Type B pancreatic cell (in vitro differentiated cells): ENCODE data around the gene PDE4DIP. TPM values are rescaled to one million over a fixed set of nuclear protein-coding genes. Genes with fewer than 3 reads are reported as not detected.
"Not testable (repeated sequence)": the region's sequence is repeated elsewhere in the genome, so short reads cannot be mapped to it uniquely, and the experiment has no call there.

Experiments
- DNase-seq: peaks from one replicate; pipeline ENCODE4 v3.0.0; 2021; ENCODE audit warnings: mixed read lengths; ENCODE audit not compliant: unreplicated experiment; ENCODE audit errors: extremely low spot score
- H3K27ac Mint-ChIP-seq: 2 replicates; pipeline ENCODE4 v1.8.0; 2021; ENCODE audit warnings: mild to moderate bottlenecking, mixed read lengths
- H3K27me3 Mint-ChIP-seq: 2 replicates; pipeline ENCODE4 v1.8.0; 2021; ENCODE audit warnings: mixed read lengths
- H3K36me3 Mint-ChIP-seq: 2 replicates; pipeline ENCODE4 v1.8.0; 2021; ENCODE audit warnings: mixed read lengths
- H3K4me1 Mint-ChIP-seq: one replicate; pipeline ENCODE4 v1.8.0; 2021; ENCODE audit warnings: mixed read lengths; ENCODE audit not compliant: unreplicated experiment
- H3K4me3 Mint-ChIP-seq: 2 replicates; pipeline ENCODE4 v1.8.0; 2021; ENCODE audit warnings: mild to moderate bottlenecking, mixed read lengths
- H3K9me3 Mint-ChIP-seq: 2 replicates; pipeline ENCODE4 v1.8.0; 2021; ENCODE audit warnings: mixed read lengths
- CTCF ChIP-seq: fragments of 200-600 bp; sonication (generic); conservative IDR thresholded peaks from 2 replicates; pipeline ENCODE4 v1.5.0; 2021; ENCODE audit warnings: antibody characterized with exemption, mild to moderate bottlenecking
- total RNA-seq: library from RNA; stranded (reverse); gene quantifications from 2 replicates; pipeline ENCODE4 v1.2.1, GENCODE V29; 2021; ENCODE audit warnings: low replicate concordance

Gene PDE4DIP
- total RNA-seq, 1 donor from 2014 or later = 42.8 TPM

GRCh38 chr1:148918836-148919447 is 74.7 kb downstream of the PDE4DIP start:
- H3K4me3 Mint-ChIP-seq, DNase-seq, H3K27ac Mint-ChIP-seq, H3K9me3 Mint-ChIP-seq, H3K27me3 Mint-ChIP-seq, H3K36me3 Mint-ChIP-seq, H3K4me1 Mint-ChIP-seq: not testable (repeated sequence)

- H3K4me1 Mint-ChIP-seq, H3K27me3 Mint-ChIP-seq, H3K36me3 Mint-ChIP-seq, DNase-seq, H3K27ac Mint-ChIP-seq, H3K9me3 Mint-ChIP-seq, H3K4me3 Mint-ChIP-seq: not testable (repeated sequence)
Observed at GRCh38 chr1:148921047-148921446, 76.8 kb downstream of the PDE4DIP start.

DNA sequence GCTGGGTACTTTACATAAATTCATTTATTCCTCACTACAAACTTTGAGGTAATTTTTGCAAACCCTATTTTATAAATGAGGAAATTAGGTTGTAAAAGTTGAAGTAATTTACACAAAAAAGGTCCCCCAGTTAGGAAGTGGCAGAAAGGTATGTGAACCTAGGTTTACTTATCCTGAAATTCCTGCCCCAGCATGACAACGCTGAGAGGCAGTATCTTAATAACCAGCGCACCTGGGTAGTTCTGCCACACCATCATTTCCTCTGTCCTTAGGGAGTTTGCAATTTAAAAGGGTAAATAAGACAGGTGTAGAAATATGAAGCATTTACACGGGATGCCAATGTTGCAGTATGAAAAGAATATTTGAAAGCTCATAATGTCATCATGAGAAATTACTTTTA is 79.6 kb downstream of the PDE4DIP start:
- not testable (repeated sequence) for H3K4me3 Mint-ChIP-seq, DNase-seq, H3K27ac Mint-ChIP-seq, H3K27me3 Mint-ChIP-seq, H3K9me3 Mint-ChIP-seq, H3K36me3 Mint-ChIP-seq, H3K4me1 Mint-ChIP-seq

- not testable (repeated sequence) for H3K36me3 Mint-ChIP-seq, H3K4me3 Mint-ChIP-seq, H3K4me1 Mint-ChIP-seq, H3K27ac Mint-ChIP-seq, H3K27me3 Mint-ChIP-seq, H3K9me3 Mint-ChIP-seq, DNase-seq
Observed at GRCh38 chr1:148927645-148928044, 83.4 kb downstream of the PDE4DIP start.

- H3K4me3 Mint-ChIP-seq, H3K9me3 Mint-ChIP-seq, H3K27ac Mint-ChIP-seq, H3K27me3 Mint-ChIP-seq, H3K4me1 Mint-ChIP-seq, DNase-seq, H3K36me3 Mint-ChIP-seq: not testable (repeated sequence)
Observed at GRCh38 chr1:148929253-148929652, 85.0 kb downstream of the PDE4DIP start.

DNA sequence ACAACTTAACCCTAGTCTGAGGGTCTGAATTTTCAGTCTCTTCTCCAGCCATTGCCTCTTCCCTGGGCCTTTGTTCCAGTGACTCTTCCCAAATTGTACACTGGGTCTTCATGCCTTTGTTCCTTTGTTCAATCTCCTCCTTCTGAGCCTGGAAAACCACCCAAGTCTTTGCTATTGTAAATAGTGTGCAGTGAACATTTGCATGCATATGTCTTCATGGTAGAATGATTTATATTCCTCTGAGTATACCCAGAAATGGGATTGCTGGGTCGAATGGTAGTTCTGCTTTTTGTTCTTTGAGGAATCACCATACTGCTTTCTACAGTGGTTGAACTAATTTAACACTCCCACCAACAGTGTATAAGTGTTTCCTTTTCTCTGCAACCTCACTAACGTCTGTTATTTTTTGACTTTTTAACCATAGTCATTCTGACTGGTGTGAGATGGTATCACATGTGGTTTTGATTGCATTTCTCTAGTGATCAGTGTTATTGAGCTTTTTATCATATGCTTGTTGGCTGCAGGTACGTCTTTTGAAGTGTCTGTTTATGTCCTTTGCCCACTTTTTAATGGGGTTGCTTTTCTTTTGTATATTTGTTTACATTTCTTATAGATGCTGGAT is 91.3 kb downstream of the PDE4DIP start:
- not testable (repeated sequence) for DNase-seq, H3K36me3 Mint-ChIP-seq, H3K4me1 Mint-ChIP-seq

DNA sequence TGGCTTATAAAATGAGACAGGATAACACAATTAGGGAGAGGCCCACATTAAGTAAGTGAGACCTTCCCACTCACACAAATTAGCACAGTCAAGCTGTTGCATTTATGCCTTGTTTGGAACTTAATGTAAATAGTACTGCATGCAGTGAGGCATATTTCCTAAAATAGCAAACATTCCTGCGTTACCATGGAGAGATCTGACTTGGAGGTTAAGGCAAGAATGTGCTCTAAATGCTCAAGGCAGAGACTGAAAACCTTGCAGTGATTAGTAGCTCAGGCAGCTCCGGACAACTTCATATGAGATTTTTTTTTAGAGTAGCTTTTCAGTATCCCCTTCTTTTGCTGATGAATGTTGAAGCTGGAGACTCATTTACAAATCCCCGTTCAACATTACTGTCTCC is 98.7 kb downstream of the PDE4DIP start:
- H3K4me3 Mint-ChIP-seq = not testable (repeated sequence)

More for the DNA sequence above, 91.3 kb downstream of the PDE4DIP start:
- H3K27ac Mint-ChIP-seq, H3K27me3 Mint-ChIP-seq, H3K4me3 Mint-ChIP-seq, H3K9me3 Mint-ChIP-seq: not testable (repeated sequence)

DNA sequence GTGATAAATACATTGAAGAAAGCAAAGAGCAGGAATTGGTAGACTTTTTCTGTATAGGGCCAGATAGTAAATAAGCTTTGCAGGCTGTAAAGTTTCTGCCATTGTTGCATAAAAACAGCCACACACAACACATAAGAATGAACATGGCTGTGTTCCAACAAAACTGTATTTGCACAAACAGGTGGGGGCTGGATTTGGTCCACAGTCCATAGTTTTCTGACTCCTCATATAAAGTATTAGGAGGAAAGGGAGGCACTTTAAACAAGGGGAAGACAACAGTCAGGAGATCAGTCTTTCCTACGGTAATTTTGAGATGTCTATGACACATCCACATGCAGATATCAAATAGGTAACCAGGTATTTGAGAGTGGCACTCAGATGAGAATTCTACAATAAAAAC is 100.9 kb downstream of the PDE4DIP start:
- H3K9me3 Mint-ChIP-seq, H3K27ac Mint-ChIP-seq, H3K4me1 Mint-ChIP-seq, H3K4me3 Mint-ChIP-seq, DNase-seq, H3K27me3 Mint-ChIP-seq, H3K36me3 Mint-ChIP-seq: not testable (repeated sequence)

More for the DNA sequence above, 98.7 kb downstream of the PDE4DIP start:
- not testable (repeated sequence) for H3K9me3 Mint-ChIP-seq, H3K27me3 Mint-ChIP-seq, H3K36me3 Mint-ChIP-seq, DNase-seq, H3K27ac Mint-ChIP-seq, H3K4me1 Mint-ChIP-seq

DNA sequence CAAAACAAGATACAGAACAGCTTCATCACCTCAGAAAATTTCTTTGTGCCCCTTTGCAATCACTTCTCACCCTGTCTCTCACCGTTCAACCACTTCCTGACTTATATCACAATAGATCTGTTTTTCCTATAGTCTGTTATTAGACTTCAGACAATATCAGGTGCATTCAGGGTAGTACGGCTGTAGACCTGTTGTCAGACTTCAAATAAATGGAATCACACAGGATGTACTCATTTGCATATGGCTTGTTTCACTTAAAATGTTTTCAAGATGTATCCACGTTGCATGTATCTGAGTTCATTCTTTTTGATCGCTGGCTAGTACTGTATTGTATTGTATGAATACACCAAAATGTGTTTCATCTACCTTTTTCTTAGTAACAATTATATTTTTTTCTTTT is 104.5 kb downstream of the PDE4DIP start:
- H3K4me3 Mint-ChIP-seq, H3K4me1 Mint-ChIP-seq, H3K36me3 Mint-ChIP-seq, H3K27ac Mint-ChIP-seq, DNase-seq, H3K9me3 Mint-ChIP-seq, H3K27me3 Mint-ChIP-seq: not testable (repeated sequence)

DNA sequence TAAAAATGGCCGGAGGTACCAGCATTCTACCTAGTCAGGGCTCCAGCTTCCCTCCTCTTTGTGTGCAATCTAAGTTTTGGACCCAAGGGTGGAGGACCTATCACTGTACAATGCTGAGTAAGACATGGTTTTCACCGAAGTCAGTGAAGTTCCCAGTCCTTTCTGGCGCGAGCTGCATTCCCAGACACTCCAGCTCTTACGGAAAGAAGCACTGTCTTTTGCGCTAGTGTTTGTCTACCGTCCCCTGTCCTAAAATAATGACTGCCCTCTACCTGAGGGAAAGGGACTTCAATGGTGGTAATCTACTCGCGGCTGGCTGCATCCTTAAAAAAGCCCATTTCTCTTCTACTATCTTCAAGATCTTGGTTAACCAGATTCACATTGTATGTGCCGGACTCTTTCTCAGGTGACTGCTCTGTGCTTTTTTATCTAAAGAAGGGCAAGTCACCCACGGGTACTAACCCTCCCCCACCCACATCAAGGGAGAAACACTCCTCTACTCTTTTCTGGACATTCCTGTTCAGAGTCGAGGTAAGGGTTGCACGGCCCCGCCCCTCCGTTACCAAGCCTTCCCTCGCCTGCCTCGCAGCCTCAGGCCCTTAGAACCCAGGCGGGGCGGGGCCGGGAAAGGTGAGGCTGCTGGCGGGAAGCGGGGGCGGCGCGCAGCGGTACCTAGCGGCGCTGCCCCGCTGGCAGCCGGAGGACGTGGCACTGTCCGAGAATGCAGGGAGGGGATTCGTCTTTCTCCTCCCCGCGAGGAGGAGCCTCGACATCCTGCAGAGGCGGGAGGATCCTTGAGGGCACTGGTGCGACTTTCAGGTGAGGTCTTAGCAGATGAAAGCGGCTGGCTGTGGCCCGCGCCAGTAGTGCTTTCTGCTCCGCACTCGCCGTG is 107.4 kb downstream of the PDE4DIP start:
- not testable (repeated sequence) for H3K9me3 Mint-ChIP-seq, H3K4me1 Mint-ChIP-seq, H3K27me3 Mint-ChIP-seq, H3K36me3 Mint-ChIP-seq
- peak overlapping the region; percentile 96 for H3K4me3 Mint-ChIP-seq
- H3K27ac Mint-ChIP-seq = peak overlapping the region; percentile 99
- TF ChIP-seq CTCF = peak; percentile 17
- DNase-seq = peak; percentile 73

DNA sequence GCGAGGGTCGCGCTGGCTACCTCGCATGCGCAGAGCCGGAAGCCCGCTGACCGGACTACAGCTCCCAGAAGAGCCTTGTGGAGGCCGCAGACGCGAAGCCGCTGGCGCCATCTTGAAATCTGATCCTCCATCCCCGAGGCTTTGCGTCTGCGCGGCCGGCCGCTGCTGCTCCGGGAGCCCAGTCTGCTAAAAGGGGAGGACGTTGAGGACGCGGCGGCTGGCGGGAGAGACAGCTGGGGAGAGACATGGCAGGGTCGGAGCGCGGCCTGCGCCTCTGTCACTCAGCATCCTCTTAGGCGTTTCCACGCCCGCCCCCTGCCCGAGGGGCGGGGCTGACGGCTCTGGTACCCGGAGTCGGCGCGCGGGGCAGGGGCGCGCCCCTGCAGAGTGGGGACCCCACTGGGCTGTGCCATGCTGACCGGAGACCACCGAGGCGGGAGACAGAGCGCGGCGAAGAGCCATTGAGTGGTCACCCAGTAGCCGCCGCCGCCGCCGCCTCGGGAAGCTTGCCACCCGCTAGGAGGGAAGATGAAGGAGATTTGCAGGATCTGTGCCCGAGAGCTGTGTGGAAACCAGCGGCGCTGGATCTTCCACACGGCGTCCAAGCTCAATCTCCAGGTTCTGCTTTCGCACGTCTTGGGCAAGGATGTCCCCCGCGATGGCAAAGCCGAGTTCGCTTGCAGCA is 108.2 kb downstream of the PDE4DIP start:
- Mint-ChIP-seq H3K4me3 (peak overlapping the region; percentile 96), H3K27ac (peak overlapping the region; percentile 99)
- peak; percentile 83 for DNase-seq
- H3K4me1 Mint-ChIP-seq, H3K27me3 Mint-ChIP-seq, H3K36me3 Mint-ChIP-seq, H3K9me3 Mint-ChIP-seq: not testable (repeated sequence)

DNA sequence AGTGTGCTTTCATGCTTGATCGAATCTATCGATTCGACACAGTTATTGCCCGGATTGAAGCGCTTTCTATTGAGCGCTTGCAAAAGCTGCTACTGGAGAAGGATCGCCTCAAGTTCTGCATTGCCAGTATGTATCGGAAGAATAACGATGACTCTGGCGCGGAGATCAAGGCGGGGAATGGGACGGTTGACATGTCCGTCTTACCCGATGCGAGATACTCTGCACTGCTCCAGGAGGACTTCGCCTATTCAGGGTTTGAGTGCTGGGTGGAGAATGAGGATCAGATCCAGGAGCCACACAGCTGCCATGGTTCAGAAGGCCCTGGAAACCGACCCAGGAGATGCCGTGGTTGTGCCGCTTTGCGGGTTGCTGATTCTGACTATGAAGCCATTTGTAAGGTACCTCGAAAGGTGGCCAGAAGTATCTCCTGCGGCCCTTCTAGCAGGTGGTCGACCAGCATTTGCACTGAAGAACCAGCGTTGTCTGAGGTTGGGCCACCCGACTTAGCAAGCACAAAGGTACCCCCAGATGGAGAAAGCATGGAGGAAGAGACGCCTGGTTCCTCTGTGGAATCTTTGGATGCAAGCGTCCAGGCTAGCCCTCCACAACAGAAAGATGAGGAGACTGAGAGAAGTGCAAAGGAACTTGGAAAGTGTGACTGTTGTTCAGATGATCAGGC is 108.8 kb downstream of the PDE4DIP start:
- H3K36me3 Mint-ChIP-seq, H3K9me3 Mint-ChIP-seq, H3K4me1 Mint-ChIP-seq, H3K27ac Mint-ChIP-seq, H3K27me3 Mint-ChIP-seq: not testable (repeated sequence)
- peak; percentile 67 for DNase-seq
- H3K4me3 Mint-ChIP-seq = peak overlapping the region; percentile 89
